Measurements from ENCODE around the gene CHAMP1. TPM values are rescaled to one million over a fixed set of nuclear protein-coding genes. Genes with fewer than 3 reads are reported as not detected.

The CHAMP1 gene
- polyA plus RNA-seq, 1 of the 3 experiments (the other 2 are of a cell fraction), result 28.6 TPM

GRCh38 chr13:114323349-114323748, 9.0 kb downstream of the CHAMP1 start:
- Histone ChIP-seq H3K79me2 (ENCODE audit: insufficient read depth) (peaks cover 67% of the 10 kb centered on the region), H3K27me3 (ENCODE audit: insufficient read depth) (no peaks in the 10 kb centered on the region), H3K4me3 (ENCODE audit: low read depth in 2 of 2, low read length in 1 of 2) (no peak overlapping the region), H3K4me2 (no peak overlapping the region), H3K9ac (no peak overlapping the region), H3K27ac (ENCODE audit: low read depth in 2 of 2, low read length in 1 of 2) (no peak overlapping the region), H3K4me1 (ENCODE audit: control insufficient read depth in 1 of 2, insufficient read depth in 2 of 2, low read depth in 1 of 2, low read length in 1 of 2) (peaks cover 2 to 4% of the 10 kb centered on the region in 2 experiments; a peak in 2 of 4 replicates), H3F3A (replicated peaks; ENCODE audit: insufficient read depth) (peaks cover 4% of the 10 kb centered on the region), H4K20me1 (ENCODE audit: insufficient read depth) (peaks cover 26% of the 10 kb centered on the region), H2AFZ (ENCODE audit: low read depth) (no peak overlapping the region), H3K9me3 (no peaks in the 10 kb centered on the region), H3K9me2 (no peaks in the 10 kb centered on the region), H3K36me3 (replicated peaks in 1 of 2; ENCODE audit: control insufficient read depth in 1 of 2, insufficient read depth in 2 of 2, low read length in 1 of 2) (peaks cover 60 to 61% of the 10 kb centered on the region in 2 experiments)
- ChIA-PET POLR2A (no interaction called here), CTCF (interaction anchor here (1.0 kb wide), 1 partner anchor 16 kb away, joined by 3 read pairs; no protein-coding TSS in a partner anchor)
- TF ChIP-seq USF2 (IDR thresholded peaks at IDR 0.05; ENCODE audit: borderline replicate concordance, low read depth, low read length) (no peak), SMC3 (IDR thresholded peaks at IDR 0.05; ENCODE audit: low read depth, low read length) (no peak), FOXJ3 (CRISPR knock-in tag; IDR thresholded peaks at IDR 0.05) (no peak), JUND (IDR thresholded peaks at IDR 0.05) (no peak), RCOR1 (IDR thresholded peaks at IDR 0.05; ENCODE audit: low read length) (no peak), FOXM1 (IDR thresholded peaks at IDR 0.05; ENCODE audit: low read depth) (no peak), GABPA (IDR thresholded peaks at IDR 0.05; ENCODE audit: low read depth) (no peak), ZBTB33 (IDR thresholded peaks at IDR 0.05; ENCODE audit: borderline replicate concordance, low read depth) (no peak), ELF1 (IDR thresholded peaks at IDR 0.05) (no peak), RAD21 (IDR thresholded peaks at IDR 0.05; ENCODE audit: low read length) (no peak), REST (IDR thresholded peaks at IDR 0.05; ENCODE audit: low read depth, low read length) (no peak), TCF12 (IDR thresholded peaks at IDR 0.05) (no peak), TEAD4 (IDR thresholded peaks at IDR 0.05; ENCODE audit: borderline replicate concordance, insufficient read depth) (no peak)
- no peak for DNase-seq
- 95% methylated on average over 2 of the region's 2 CpGs for WGBS (ENCODE audit: low lambda C conversion rate)
